Middle frontal gyrus (tissue), 1 donor: Measurements from ENCODE around the gene LRAT.

Experiments
- DNase-seq: peaks from one replicate; pipeline ENCODE4 v3.0.0-alpha.2; 2015; ENCODE audit warnings: low spot score; ENCODE audit errors: extremely low spot score

Gene LRAT

DNA sequence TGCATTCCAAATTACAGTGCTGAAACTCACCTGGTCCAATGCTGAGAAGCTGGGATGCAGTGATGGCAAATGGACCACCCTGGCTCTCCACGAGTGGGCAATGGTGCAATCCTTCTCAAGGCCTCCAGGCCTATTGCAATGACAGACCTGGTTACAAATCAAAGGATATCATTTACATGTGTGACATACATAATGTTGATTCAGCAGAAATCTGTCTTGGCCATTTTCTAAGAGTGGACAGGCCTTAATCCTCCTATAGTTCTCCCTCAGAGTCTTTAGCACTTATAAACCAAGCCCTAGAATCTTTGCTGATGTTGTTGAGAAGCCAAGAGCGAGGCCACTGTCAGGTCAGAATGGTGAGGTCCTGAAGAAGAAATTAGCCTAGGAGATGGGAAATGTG lies 17.1 kb downstream of the LRAT start:
- DNase-seq, result no peak

DNA sequence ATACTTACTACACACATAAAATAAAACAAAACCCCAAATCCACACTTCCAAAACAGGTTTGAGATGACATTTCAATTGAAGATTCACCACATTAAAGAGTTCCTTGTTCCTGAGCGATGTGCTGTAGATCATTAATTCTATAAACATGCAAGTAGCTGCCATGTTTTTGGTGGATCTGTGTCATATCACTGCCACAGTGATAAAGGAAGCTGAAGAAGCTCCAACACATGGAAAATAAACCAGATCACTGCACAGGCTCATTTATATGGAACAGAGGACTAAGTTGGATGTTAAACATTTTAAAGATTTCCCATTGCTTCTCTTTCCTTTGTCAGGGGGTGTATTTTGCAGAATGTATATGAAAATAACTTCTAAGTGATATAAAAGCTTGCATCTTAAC lies 34.5 kb downstream of the LRAT start:
- no peak for DNase-seq

DNA sequence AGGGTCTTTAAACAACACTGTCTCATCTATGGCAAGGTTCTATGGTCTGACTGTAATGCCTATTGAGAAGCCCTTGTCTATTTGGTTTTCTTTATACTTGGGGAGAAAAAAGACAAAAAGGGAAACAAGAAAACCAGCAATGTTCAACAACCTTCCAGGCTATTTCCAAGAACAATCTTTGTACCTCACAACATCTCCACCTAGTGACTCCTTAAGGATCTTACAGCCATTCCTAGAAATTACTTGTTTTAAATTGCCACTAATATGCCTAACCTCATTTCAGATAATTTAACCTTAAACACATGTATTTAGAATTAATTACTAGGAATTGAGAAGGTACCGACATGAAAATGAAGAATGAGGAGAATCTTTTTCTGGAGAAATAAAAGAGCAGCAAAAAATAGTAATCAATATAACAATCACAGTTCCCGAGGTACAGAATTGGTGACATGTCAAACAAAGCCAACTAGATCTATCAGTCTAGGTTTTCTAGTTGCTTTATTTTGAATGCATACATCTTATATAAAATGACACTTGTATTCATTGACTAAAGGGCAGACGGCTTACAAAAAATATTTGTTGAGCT lies 35.7 kb downstream of the LRAT start:
- no peak for DNase-seq

DNA sequence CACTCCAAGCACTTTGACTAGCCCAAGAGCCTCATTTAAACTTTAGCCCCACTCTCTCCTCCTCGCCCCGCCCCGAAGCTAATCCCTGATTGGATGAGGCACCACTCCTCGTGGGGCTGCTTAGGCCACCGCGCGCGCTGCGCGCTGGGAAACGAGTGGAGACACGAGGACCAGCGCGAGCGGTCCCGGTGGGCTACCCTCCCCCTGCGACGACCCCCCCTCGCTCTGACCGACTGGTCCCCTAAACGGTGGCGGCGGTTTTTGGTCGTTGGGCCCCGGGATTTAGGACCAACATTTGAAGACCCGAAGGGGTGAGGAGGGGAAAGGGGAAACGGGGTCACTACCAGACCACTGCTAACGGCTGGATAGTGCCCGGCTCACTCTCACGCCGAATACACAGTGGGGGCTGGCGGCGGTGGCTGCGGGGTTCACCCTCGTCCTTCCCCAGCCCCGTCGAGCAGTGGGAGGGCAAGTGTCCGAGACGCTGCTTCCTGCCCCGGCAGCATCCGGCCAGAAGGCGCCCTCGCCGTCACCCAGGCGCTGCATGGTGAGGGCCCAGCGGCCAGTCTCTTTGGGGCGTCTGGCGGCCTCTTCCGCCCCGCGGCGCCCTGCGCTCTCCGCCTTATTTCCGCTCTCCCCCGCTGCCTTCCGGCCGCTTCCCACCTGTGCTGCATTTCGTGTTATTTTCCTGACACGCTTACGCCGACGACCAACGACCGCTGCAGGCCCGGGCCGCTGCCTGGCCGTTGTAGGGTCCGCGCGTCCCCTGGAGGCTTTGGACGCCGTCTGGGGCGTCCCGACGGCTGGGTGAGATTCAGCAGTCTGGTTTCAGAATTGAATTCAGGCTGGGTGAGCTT lies 37.6 kb downstream of the LRAT start, which contains the start of gene RBM46:
Gene RBM46, plus strand, starts transcription at position 147 of the 857 bp plus-strand sequence. CDS start 15,481 bp downstream, outside the sequence.
- no peak for DNase-seq

DNA sequence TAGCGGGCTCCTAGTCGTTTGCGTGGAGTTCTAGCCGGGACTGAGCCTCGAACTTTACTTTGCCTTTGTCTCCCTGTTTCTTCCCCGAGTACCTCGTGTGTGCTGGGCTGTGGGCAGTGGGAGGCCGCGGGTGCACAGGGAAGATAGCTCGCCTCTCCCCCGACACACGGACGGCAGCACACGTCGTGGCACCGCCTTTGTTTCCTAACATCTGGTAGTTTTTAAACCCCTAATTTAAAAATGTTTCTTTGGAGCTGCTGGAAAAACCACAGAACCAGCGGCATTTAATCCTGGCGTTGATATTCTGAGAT lies 38.1 kb downstream of the LRAT start:
- no peak for DNase-seq
